ENCODE data around the gene AKAP4.

The AKAP4 gene

DNA sequence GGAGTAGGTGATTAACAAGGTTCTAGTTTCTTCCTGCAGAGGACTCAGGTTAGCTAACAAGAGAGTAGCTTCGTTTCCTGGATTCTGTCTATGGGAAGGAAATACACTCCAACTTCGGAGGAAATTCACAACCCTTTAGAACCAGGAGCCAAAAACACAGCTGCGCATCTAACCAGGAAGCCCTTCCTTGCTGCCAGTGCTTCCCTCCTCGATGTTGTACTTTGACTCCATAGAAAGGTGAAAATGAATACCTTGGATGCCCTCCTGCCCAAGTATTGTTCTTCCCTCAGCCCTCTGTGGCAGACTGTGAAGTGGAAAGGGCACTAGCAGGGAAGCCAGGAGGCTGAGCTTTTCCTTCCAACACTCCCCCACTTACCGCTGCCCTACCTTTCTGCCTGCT lies 35.1 kb downstream of the AKAP4 start:
- no peak overlapping the region for H3K27ac ChIP-seq
- DNase-seq (ENCODE audit: low spot score) = no peak
- TF ChIP-seq, protein P1, sequence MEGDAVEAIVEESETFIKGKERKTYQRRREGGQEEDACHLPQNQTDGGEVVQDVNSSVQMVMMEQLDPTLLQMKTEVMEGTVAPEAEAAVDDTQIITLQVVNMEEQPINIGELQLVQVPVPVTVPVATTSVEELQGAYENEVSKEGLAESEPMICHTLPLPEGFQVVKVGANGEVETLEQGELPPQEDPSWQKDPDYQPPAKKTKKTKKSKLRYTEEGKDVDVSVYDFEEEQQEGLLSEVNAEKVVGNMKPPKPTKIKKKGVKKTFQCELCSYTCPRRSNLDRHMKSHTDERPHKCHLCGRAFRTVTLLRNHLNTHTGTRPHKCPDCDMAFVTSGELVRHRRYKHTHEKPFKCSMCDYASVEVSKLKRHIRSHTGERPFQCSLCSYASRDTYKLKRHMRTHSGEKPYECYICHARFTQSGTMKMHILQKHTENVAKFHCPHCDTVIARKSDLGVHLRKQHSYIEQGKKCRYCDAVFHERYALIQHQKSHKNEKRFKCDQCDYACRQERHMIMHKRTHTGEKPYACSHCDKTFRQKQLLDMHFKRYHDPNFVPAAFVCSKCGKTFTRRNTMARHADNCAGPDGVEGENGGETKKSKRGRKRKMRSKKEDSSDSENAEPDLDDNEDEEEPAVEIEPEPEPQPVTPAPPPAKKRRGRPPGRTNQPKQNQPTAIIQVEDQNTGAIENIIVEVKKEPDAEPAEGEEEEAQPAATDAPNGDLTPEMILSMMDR (conservative IDR thresholded peaks at IDR 0.05; ENCODE audit: low read depth) = no peak
- POLR2A ChIA-PET (ENCODE audit: low non-redundant PET) = no interaction called here
- CTCF ChIA-PET = interaction anchor here (0.6 kb wide), 1 partner anchor 414 kb away, joined by 3 read pairs; no protein-coding TSS in a partner anchor

DNA sequence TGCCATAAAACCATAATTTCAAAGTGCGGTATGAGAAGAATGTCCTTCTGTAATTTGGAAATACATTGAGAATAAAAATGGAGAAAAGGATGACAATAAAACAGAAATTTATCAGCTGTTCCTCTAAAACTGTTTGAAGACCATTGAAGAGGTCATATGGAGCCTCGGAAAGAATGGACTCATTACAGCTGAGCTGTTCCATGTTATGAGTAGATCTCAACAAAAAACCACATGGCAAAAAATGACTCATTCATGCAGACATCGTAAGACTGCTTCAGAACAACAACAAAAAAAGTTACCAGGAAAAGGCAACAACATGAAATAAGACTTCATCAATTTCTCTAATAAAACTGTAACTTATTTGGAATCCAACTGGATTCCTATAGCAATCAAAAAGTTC lies 39.7 kb downstream of the AKAP4 start:
- POLR2A ChIA-PET (ENCODE audit: low non-redundant PET) = no interaction called here
- DNase-seq (ENCODE audit: low spot score) = no peak
- H3K27ac ChIP-seq = no peak overlapping the region
- TF ChIP-seq, protein P1 (conservative IDR thresholded peaks at IDR 0.05; ENCODE audit: low read depth) = no peak
- CTCF ChIA-PET = no interaction called here

DNA sequence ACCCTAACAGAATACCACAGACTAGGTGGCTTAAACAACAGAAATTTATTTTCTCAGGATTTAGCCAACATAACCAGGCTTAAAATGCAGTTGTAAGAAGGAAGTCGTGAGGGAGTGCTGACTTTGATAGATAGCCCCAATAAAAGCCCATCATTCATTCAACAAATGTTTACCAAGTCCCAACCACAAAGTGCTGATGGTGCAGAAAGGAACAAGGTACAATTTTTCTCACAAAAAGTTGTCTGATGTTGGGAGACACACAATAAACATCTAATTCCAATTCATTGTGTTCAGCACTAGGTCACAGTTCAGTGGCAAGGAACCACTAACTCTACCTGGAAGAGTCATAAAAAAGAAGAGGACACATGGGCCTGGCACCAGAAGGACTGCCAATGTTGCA lies 42.2 kb downstream of the AKAP4 start:
- DNase-seq (ENCODE audit: low spot score) = no peak
- TF ChIP-seq, protein P1 (conservative IDR thresholded peaks at IDR 0.05; ENCODE audit: low read depth) = no peak
- POLR2A ChIA-PET (ENCODE audit: low non-redundant PET) = no interaction called here
- H3K27ac ChIP-seq = no peak overlapping the region
- CTCF ChIA-PET = no interaction called here

DNA sequence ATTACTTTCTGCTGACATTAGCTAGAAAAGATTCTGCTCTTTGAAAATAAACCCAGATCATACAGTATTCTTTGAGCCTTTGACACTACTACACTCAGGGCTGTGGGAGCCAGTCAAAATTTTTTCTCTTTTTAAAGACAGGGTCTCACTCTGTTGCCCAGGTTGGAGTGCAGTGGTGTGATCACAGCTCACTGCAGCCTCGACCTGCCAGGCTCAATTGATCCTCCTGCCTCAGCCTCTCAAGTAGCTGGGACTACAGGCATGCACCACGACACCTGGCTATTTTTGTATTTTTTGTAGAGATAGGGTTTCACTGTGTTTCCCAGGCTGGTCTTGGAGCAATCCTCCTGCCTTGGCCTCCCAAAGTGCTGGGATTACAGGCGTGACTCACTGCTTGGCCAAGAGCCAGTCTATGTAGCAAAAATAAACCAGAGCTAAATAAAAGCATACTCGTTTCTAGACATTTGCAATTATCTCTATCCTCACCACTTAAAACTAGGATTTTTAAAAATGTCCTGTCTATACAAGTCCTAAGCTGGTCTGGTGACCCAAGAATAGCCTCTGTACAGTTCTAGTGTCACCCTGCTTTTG lies 43.2 kb downstream of the AKAP4 start:
- DNase-seq (ENCODE audit: low spot score) = no peak
- CTCF ChIA-PET = no interaction called here
- no peak overlapping the region for H3K27ac ChIP-seq
- POLR2A ChIA-PET (ENCODE audit: low non-redundant PET) = no interaction called here
- TF ChIP-seq, protein P1 (conservative IDR thresholded peaks at IDR 0.05; ENCODE audit: low read depth) = no peak

DNA sequence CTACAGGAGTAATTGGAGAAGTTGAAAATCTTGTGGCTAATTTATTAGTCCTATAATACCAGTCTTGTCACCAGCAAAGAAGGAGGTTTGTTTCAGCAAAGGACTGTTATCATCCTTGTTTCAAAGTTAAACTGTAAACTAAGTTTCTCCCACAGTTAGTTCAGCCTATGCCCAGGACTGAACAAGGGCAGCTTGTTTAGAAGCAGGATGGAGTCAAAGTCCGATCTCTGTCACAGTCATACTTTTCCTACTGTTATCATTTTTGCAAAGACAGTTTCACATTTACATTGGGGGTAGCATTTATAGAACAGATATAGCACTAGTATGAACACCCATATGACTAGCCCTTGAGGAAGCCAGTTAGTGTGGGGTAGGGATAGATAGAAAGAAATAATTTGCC lies 46.4 kb downstream of the AKAP4 start:
- ChIA-PET CTCF (no interaction called here), POLR2A (ENCODE audit: low non-redundant PET) (no interaction called here)
- TF ChIP-seq, protein P1 (conservative IDR thresholded peaks at IDR 0.05; ENCODE audit: low read depth) = no peak
- no peak overlapping the region for H3K27ac ChIP-seq
- DNase-seq (ENCODE audit: low spot score) = no peak

DNA sequence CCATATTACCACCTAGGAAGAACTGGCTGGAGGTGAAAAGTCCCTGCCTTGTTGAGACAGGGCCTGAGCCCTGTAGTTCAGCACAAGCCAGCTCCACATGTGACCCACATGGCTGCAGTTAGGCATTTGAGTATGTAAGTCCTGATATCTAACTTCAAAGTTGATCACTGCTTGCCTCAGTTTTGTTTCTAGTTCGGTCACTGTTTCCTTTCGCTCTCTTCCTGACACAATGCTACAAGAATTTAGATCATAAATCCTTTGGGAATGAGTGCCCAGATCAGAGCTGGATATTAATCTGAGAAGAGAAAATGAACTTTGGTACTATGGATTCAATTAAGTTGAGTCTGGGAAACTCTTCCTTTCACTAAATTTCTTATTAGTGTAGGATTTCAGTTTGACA lies 48.4 kb downstream of the AKAP4 start:
- ChIA-PET CTCF (no interaction called here), POLR2A (ENCODE audit: low non-redundant PET) (no interaction called here)
- TF ChIP-seq, protein P1 (conservative IDR thresholded peaks at IDR 0.05; ENCODE audit: low read depth) = no peak
- no peak overlapping the region for H3K27ac ChIP-seq
- no peak for DNase-seq (ENCODE audit: low spot score)

DNA sequence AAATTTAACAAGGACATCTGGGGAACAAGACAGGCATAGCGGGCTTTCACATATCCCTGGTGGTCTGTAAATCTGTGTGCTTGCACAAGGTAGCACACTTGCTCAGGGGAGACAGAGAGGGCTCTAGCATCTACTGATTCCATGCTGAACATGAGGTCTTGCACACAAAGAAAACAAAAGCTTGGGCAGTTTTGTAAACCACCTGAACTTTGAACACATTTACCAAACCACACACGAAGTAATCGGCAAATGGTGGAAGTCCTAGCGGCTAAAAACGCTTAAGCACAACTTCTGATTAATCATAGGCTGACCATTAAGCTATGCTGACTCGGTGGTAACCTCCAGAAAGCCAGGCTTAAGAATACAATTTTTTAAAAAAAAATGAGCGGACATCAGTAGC lies 52.8 kb downstream of the AKAP4 start:
- CTCF ChIA-PET = no interaction called here
- H3K27ac ChIP-seq = no peak overlapping the region
- POLR2A ChIA-PET (ENCODE audit: low non-redundant PET) = no interaction called here
- TF ChIP-seq, protein P1 (conservative IDR thresholded peaks at IDR 0.05; ENCODE audit: low read depth) = no peak
- DNase-seq (ENCODE audit: low spot score) = no peak

Measured in RWPE1 (cell line).